ENCODE measurements around the gene MTARC2.

DNA sequence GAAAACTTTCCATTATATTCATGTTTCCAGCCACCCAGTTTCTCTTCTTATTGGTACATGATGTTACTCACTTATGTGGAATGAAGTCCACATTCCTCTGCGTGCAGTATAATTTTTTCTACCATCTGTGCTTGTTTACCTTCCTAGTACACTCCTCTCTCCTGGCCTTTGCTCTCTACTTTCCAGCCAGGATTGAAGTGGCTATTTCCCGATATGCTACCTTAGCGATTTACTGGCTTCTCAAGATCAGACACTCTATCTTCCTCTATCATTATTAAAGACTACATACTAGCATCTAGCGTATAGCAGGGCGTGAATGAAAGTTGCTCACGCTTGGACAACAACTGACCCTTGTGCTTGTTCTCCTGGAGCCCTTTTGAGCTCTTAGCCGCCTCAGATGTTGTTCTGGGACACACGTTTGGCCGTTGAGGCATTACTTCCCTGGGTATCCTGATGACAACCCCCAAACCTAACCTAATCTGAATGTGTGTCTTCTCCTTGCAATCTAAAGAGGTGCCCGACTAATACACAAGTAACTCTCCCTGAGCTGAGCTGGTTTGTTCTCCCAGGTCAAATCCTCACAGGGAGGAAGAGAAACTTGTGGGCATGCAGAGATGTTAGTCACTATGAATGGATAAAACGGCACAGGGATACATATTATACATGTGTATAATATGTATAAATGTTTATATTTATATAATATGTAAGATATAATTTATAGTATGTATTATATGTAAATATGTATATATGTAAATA is 13.4 kb upstream of the MTARC2 start:
- TF ChIP-seq EZH2 (IDR thresholded peaks at IDR 0.05; ENCODE audit: borderline replicate concordance, low read length), result no peak
- TF ChIP-seq, protein P1, sequence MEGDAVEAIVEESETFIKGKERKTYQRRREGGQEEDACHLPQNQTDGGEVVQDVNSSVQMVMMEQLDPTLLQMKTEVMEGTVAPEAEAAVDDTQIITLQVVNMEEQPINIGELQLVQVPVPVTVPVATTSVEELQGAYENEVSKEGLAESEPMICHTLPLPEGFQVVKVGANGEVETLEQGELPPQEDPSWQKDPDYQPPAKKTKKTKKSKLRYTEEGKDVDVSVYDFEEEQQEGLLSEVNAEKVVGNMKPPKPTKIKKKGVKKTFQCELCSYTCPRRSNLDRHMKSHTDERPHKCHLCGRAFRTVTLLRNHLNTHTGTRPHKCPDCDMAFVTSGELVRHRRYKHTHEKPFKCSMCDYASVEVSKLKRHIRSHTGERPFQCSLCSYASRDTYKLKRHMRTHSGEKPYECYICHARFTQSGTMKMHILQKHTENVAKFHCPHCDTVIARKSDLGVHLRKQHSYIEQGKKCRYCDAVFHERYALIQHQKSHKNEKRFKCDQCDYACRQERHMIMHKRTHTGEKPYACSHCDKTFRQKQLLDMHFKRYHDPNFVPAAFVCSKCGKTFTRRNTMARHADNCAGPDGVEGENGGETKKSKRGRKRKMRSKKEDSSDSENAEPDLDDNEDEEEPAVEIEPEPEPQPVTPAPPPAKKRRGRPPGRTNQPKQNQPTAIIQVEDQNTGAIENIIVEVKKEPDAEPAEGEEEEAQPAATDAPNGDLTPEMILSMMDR (IDR thresholded peaks at IDR 0.05; ENCODE audit: low read length), result no peak
